Natural killer cell treated with Interleukin-12 subunit alpha and Interleukin-12 subunit beta and Interleukin-15 and Interleukin-18, amount 100 ng/mL, for 72 hours (primary cell): ENCODE results near the gene FAM118A. TPM values are rescaled to one million over a fixed set of nuclear protein-coding genes. Genes with fewer than 3 reads are reported as not detected.
A peak's percentile ranks its signal among the peaks of the same experiment; 100 is the strongest.

Experiments used
- ATAC-seq, 2 donors: fragments of 150-1000 bp; cut with Tn5 transposase in 1 of 2; sonication (Bioruptor Pico), chemical (Tn5 transposase) in 1 of 2; 2 replicates each; pipeline ENCODE4 v1.10.0; 2021
- DNase-seq: peaks from one replicate; pipeline ENCODE4 v3.0.0; 2022; ENCODE audit warnings: low spot score
- H3K27ac Mint-ChIP-seq, 2 donors: 1 replicate in 1 of 2; 2 replicates in 1 of 2; pipeline ENCODE4 v1.8.0; 2022; ENCODE audit warnings: mixed read lengths in 2 of 2, mild to moderate bottlenecking in 1 of 2, moderate library complexity in 1 of 2
- H3K27me3 Mint-ChIP-seq, 2 donors: 1 replicate in 1 of 2; 2 replicates in 1 of 2; pipeline ENCODE4 v1.8.0; 2022; ENCODE audit warnings: mixed read lengths in 2 of 2
- H3K36me3 Mint-ChIP-seq: one replicate; pipeline ENCODE4 v1.8.0; 2022; ENCODE audit warnings: mixed read lengths
- H3K4me1 Mint-ChIP-seq, 2 donors: 1 replicate in 1 of 2; 2 replicates in 1 of 2; pipeline ENCODE4 v1.8.0; 2022; ENCODE audit warnings: low read depth in 2 of 2, mixed read lengths in 2 of 2, mild to moderate bottlenecking in 1 of 2
- H3K4me3 Mint-ChIP-seq: one replicate; pipeline ENCODE4 v1.8.0; 2022; ENCODE audit warnings: mixed read lengths
- H3K9me3 Mint-ChIP-seq: 2 replicates; pipeline ENCODE4 v1.8.0; 2022; ENCODE audit warnings: mixed read lengths
- total RNA-seq, 2 donors: library from RNA; stranded (reverse); gene quantifications; one replicate each; pipeline ENCODE4 v1.2.3, GENCODE V29; 2022

FAM118A gene
- total RNA-seq, 2 donors from 2014 or later: 24.9 to 138 TPM

DNA sequence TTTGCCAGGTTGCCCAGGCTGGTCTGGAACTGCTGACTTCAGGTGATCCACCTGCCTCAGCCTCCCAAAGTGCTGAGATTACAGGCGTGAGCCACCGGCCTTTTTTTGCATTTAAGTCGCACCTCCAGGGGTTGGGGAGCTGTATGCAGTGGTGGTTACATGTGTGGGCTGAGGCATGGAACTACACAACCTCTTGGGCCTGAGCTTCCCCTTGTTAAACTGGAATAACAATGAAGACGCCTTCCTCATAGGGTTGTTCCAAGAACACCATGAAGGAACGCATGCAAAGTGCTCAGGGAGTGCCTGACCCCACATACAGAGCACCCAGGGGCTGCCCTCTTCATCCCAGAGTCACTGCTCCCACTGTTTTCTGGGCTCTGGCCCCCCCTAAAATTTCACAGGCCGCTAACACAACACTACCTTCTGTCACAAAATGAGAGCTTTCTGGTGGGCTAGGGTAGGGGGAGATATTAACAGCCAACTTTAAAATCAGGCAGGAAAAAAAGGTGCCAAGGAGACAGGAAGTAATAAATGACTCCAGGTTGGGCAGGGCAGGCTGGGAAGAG, 1.3 kb upstream of the FAM118A start:
- no peak for DNase-seq
- H3K36me3 Mint-ChIP-seq: no peaks in the 10 kb centered on the region
- H3K27me3 Mint-ChIP-seq: no peaks in the 10 kb centered on the region
- no peaks in the 10 kb centered on the region for H3K9me3 Mint-ChIP-seq
- H3K4me1 Mint-ChIP-seq: peaks cover 22 to 26% of the 10 kb centered on the region in 2 donors
- peak overlapping the region; percentile 87 to 88 for H3K27ac Mint-ChIP-seq
- H3K4me3 Mint-ChIP-seq: peak overlapping the region; percentile 78
- no peak for ATAC-seq

DNA sequence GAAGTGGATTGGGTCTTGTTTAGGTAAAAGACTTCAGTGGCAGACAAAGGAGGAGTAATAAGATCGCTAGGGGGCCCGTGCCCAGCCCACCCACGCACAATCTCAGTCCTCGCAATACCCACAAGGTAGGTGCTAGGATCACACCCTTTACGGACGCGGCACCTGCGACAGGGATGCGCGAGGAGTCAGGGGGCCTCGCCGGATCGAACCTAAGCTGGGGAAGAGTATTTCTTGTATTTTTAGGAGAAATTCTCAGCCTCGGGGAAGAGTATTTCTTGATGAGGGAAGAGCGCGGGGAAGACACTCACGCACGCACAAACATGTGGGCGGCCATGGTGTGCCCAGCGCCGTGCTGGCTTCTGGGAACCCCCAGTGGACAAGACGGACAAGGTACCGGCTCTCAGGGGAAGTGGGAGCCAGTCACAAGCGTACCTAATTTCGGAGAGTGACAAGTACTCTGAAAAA, 745 bp upstream of the FAM118A start:
- H3K4me1 Mint-ChIP-seq: peaks cover 22 to 26% of the 10 kb centered on the region in 2 donors
- ATAC-seq: no peak

DNA sequence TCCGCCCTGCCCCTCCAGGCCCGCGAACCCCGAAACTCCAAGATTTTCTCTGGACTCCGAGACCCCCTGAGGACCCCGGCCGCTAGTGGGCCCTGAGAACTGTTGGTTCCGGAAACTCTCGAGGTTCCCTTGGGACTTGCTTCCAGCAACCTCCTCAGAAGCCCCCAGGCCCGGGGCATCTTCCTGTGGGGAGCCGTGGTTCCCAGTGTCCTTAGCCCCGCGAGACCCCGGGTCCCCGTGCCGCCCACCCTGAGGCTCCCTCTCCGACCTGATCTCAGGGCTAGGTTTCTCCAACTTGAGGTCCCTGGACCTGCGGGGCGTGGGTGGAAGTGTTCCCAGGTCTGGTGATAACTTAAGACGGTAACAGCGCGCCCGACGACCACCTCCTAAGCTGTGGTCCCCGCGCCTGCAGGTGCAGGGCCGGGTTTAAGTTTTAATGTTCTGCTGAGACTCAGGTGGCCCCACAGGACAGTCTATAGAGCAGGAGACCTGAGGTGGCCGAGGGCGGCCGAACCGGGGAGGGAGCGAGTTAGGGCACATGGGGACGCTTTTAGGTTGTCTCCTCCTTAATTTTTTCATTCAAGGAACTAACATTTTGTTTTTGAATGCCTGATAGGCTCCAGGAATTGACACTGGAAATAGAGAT, 720 bp downstream of the FAM118A start:
- DNase-seq: no peak
- H3K4me1 Mint-ChIP-seq: peaks cover 30 to 33% of the 10 kb centered on the region in 2 donors
- H3K27ac Mint-ChIP-seq: peak overlapping the region; percentile 13 to 82
- no peaks in the 10 kb centered on the region for H3K27me3 Mint-ChIP-seq
- no peak for ATAC-seq
- H3K36me3 Mint-ChIP-seq: no peaks in the 10 kb centered on the region
- no peaks in the 10 kb centered on the region for H3K9me3 Mint-ChIP-seq
- H3K4me3 Mint-ChIP-seq: peak overlapping the region; percentile 78

More for the DNA sequence above, 745 bp upstream of the FAM118A start:
- no peaks in the 10 kb centered on the region for H3K36me3 Mint-ChIP-seq
- no peak for DNase-seq
- H3K27me3 Mint-ChIP-seq: no peaks in the 10 kb centered on the region
- H3K27ac Mint-ChIP-seq: peak overlapping the region; percentile 87 to 88
- no peaks in the 10 kb centered on the region for H3K9me3 Mint-ChIP-seq
- H3K4me3 Mint-ChIP-seq: peak overlapping the region; percentile 78

- no peaks in the 10 kb centered on the region for H3K9me3 Mint-ChIP-seq
- peak overlapping the region; percentile 78 for H3K4me3 Mint-ChIP-seq
- no peaks in the 10 kb centered on the region for H3K36me3 Mint-ChIP-seq
- no peak for ATAC-seq
- peaks cover 30 to 34% of the 10 kb centered on the region in 2 donors for H3K4me1 Mint-ChIP-seq
- H3K27ac Mint-ChIP-seq: peak overlapping the region; percentile 13 to 82
- DNase-seq: no peak
- no peaks in the 10 kb centered on the region for H3K27me3 Mint-ChIP-seq
Observed at GRCh38 chr22:45310977-45311531, 1.3 kb downstream of the FAM118A start.

DNA sequence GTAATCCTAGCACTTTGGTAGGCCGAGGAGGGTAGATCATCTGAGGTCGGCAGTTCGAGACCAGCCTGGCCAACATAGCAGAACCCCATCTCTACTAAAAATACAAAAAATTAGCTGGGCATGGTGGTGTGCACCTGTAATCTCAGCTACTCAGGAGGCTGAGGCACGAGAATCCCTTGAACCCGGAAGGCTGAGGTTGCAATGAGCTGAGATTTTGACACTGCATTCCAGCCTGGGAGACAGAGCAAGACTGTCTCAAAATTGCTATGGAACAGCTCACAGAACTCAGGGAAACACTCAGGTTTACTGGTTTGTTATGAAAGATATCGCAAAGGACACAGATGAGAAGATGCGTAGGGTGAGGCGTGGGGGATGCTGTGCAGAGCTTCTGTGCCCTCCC, 2.7 kb downstream of the FAM118A start:
- Mint-ChIP-seq H3K4me3 (no peak overlapping the region), H3K36me3 (no peaks in the 10 kb centered on the region), H3K27ac (no peak overlapping the region), H3K27me3 (no peaks in the 10 kb centered on the region), H3K9me3 (no peaks in the 10 kb centered on the region), H3K4me1 (peaks cover 30 to 34% of the 10 kb centered on the region in 2 donors)
- ATAC-seq: no peak
- DNase-seq: no peak

- no peak for ATAC-seq
- H3K27ac Mint-ChIP-seq: no peak overlapping the region
- H3K4me1 Mint-ChIP-seq: peaks cover 32 to 39% of the 10 kb centered on the region in 2 donors
- DNase-seq: no peak
- no peak overlapping the region for H3K4me3 Mint-ChIP-seq
- no peaks in the 10 kb centered on the region for H3K27me3 Mint-ChIP-seq
- H3K36me3 Mint-ChIP-seq: no peaks in the 10 kb centered on the region
- no peaks in the 10 kb centered on the region for H3K9me3 Mint-ChIP-seq
Observed at GRCh38 chr22:45312856-45313255, 3.1 kb downstream of the FAM118A start.

DNA sequence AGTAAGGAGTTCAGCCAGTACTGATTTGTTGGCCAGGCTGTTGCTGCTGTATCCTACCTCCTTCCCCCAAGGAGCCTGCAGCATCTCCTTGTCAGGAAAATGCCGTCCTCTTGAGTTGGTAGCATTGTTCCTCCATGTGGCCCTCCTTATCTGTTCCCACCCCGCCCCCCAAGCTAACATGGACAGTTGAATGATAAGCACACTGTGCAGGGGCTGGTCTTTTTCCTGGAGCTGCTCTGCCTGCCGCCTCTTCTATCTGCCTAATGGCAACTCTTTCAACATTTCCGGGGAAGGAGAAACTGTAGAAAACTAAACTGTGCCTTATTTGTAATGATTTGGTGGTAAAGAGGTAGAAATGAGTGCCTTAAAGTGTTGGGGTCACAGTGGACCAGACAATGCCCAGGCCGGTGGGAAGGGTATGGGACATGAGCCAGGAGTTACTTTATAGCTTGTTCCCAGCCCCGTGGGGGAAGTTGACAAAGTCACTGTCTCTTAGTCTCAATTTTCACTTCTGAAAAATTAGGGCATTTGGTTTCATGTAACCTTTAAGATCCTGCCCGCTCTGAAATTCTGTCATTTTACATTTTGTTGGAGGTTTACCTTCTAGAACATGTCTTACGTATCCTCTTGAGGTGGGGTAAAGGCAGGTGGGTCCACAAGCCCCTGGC, 4.5 kb downstream of the FAM118A start:
- Mint-ChIP-seq H3K27me3 (no peaks in the 10 kb centered on the region), H3K27ac (no peak overlapping the region), H3K4me1 (peaks cover 39 to 44% of the 10 kb centered on the region in 2 donors), H3K9me3 (no peaks in the 10 kb centered on the region), H3K4me3 (no peak overlapping the region), H3K36me3 (no peaks in the 10 kb centered on the region)
- ATAC-seq (no peak), DNase-seq (no peak)

DNA sequence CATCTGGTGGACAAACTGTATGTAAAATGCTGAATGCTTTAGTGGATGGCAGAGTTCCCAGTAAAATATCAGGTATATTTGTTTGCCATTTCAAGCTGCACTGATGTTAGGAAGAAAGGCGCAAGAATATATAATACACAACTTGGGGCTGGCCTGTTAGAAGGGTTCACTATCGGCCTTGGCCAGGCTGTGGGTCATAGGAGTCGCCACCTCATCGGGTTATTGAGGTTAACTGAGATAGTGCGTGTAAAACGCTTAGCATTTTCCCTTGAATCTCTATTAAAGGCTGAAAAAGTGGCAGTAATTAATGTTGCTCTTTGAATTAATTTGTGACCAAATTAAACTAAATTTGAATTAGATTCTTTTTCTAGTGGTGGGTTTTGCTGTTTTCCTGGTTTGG, 5.1 kb downstream of the FAM118A start:
- H3K27me3 Mint-ChIP-seq: no peaks in the 10 kb centered on the region
- H3K27ac Mint-ChIP-seq: no peak overlapping the region
- no peaks in the 10 kb centered on the region for H3K9me3 Mint-ChIP-seq
- DNase-seq (no peak), ATAC-seq (no peak)
- no peaks in the 10 kb centered on the region for H3K36me3 Mint-ChIP-seq
- peaks cover 42 to 48% of the 10 kb centered on the region in 2 donors for H3K4me1 Mint-ChIP-seq
- H3K4me3 Mint-ChIP-seq: no peak overlapping the region

GRCh38 chr22:45316796-45317526, 7.2 kb downstream of the FAM118A start:
- Mint-ChIP-seq H3K9me3 (no peaks in the 10 kb centered on the region), H3K4me1 (peaks cover 34 to 45% of the 10 kb centered on the region in 2 donors), H3K4me3 (peak overlapping the region; percentile 12), H3K27ac (peak overlapping the region; percentile 35 to 97), H3K27me3 (no peaks in the 10 kb centered on the region), H3K36me3 (no peaks in the 10 kb centered on the region)
- no peak for DNase-seq
- ATAC-seq: no peak

DNA sequence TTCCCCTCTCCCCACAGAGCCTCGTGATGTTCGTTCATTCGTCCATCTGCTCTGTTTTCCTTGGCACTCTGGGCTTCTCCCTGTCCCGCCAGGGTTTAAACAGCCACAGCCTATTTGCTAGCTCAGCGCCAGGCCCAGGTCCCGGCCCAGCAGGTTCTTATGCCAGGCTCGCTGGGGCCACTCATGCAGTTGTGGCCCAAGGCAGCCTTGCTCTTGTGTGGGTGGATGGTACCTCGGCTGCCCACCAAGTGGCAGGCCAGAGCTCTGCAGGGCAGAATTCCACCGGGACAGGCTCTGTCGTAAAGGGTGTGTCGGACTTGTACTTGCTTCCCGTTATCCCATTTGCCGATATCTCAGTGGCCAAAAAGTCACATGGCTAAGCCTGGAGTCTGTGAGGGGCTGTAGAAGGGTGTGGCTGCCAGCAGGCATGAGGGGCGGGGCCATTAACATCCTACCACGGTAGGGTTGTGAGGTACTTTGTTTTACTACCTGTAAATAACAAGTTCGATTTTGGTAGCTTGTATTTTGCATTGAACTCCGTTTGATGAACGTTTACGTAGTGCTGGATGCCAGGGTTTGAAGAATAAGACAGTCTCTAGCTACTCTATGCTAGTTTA, 7.9 kb downstream of the FAM118A start:
- DNase-seq: no peak
- H3K36me3 Mint-ChIP-seq: no peaks in the 10 kb centered on the region
- H3K27ac Mint-ChIP-seq: peak overlapping the region; percentile 95 to 97

GRCh38 chr22:45318168-45318557, 8.4 kb downstream of the FAM118A start:
- Mint-ChIP-seq H3K4me3 (peak overlapping the region; percentile 84), H3K4me1 (peaks cover 30 to 45% of the 10 kb centered on the region in 2 donors), H3K27ac (peak overlapping the region; percentile 95 to 97), H3K9me3 (no peaks in the 10 kb centered on the region), H3K36me3 (no peaks in the 10 kb centered on the region), H3K27me3 (no peaks in the 10 kb centered on the region)
- ATAC-seq (peak; percentile 77 to 84), DNase-seq (peak; percentile 78)

More for the DNA sequence above, 7.9 kb downstream of the FAM118A start:
- H3K27me3 Mint-ChIP-seq: no peaks in the 10 kb centered on the region
- peak overlapping the region; percentile 84 for H3K4me3 Mint-ChIP-seq
- no peak for ATAC-seq
- peaks cover 33 to 45% of the 10 kb centered on the region in 2 donors for H3K4me1 Mint-ChIP-seq
- no peaks in the 10 kb centered on the region for H3K9me3 Mint-ChIP-seq

DNA sequence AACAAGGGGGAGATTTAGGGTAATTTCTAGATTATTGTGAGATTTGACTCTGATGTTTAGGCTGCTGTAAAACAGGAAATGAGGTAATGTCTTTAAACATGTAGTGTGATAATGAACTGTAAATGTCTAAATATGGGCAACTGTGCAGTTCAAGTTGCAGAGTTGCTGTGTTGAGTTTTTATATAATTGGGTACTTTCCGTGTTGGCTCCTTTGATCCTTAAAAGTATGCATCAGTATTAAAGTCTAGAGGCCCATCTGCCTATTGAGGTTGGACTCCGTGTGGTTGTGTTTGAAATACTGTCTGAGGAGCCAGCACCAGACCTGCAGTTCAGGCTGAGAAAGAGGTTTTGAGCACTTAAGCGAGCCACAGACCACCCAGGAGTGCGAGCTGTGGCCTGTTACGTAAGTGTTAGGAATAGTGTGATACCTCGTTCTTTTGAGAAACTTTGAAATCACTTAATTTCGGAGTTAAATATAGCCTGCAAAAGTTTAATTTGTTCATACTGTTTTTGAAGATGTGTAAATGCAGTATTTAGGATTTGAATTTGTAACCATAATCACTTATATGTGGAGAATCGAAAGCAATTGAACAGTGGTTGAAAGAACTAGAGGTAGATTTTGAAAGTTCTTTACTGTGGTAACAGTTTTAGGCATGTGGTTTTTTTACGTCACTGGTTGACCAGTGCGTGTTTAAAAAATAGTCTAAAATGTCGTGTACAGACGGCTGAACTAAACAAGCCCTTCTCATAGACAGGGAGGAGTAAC, 9.0 kb downstream of the FAM118A start:
- H3K36me3 Mint-ChIP-seq: peaks cover 6% of the 10 kb centered on the region
- peak overlapping the region; percentile 84 for H3K4me3 Mint-ChIP-seq
- ATAC-seq (peak; percentile 79 to 84), DNase-seq (peak; percentile 75)
- H3K27ac Mint-ChIP-seq: peak overlapping the region; percentile 95 to 97
- H3K27me3 Mint-ChIP-seq: no peaks in the 10 kb centered on the region
- H3K4me1 Mint-ChIP-seq: peaks cover 32 to 45% of the 10 kb centered on the region in 2 donors
- H3K9me3 Mint-ChIP-seq: no peaks in the 10 kb centered on the region
